CD4-positive, alpha-beta T cell treated with Interleukin-6 for 4 hours (primary cell): Measurements from ENCODE around the gene FYN.
A peak's percentile ranks its signal among the peaks of the same experiment; 100 is the strongest.

Experiments used
- DNase-seq: peaks from one replicate; pipeline ENCODE4 v3.0.0-alpha.2; 2020; ENCODE audit warnings: mixed read lengths

FYN gene

GRCh38 chr6:111766201-111766857, 106.9 kb downstream of the FYN start:
- no peak for DNase-seq

- DNase-seq: no peak
These were observed 107.5 kb downstream of the FYN start for GRCh38 chr6:111765763-111766162.

- peak; percentile 55 for DNase-seq
These were observed 108.7 kb downstream of the FYN start for GRCh38 chr6:111764238-111765175.

- no peak for DNase-seq
These were observed 109.9 kb downstream of the FYN start for GRCh38 chr6:111763381-111763780.

GRCh38 chr6:111761783-111762312, 111.4 kb downstream of the FYN start:
- DNase-seq: peak; percentile 30

- DNase-seq: no peak
These were observed 112.0 kb downstream of the FYN start for GRCh38 chr6:111761212-111761611.

- DNase-seq: peak; percentile 41
These were observed 113.1 kb downstream of the FYN start for GRCh38 chr6:111759836-111760785.

GRCh38 chr6:111759331-111759835, 113.9 kb downstream of the FYN start:
- DNase-seq: peak; percentile 34

- DNase-seq: peak; percentile 56
These were observed 114.5 kb downstream of the FYN start for GRCh38 chr6:111758608-111759329.

GRCh38 chr6:111757342-111757741, 115.9 kb downstream of the FYN start:
- DNase-seq: peak; percentile 27

- DNase-seq: no peak
These were observed 118.8 kb downstream of the FYN start for GRCh38 chr6:111754423-111754822.

GRCh38 chr6:111753573-111753972, 119.7 kb downstream of the FYN start:
- DNase-seq: no peak

- DNase-seq: no peak
These were observed 120.8 kb downstream of the FYN start for GRCh38 chr6:111752476-111752875.

GRCh38 chr6:111750753-111751673, 122.2 kb downstream of the FYN start:
- DNase-seq: peak; percentile 72

- no peak for DNase-seq
These were observed 123.1 kb downstream of the FYN start for GRCh38 chr6:111750153-111750552.

- DNase-seq: no peak
These were observed 125.0 kb downstream of the FYN start for GRCh38 chr6:111748231-111748647.

GRCh38 chr6:111747829-111748228, 125.4 kb downstream of the FYN start:
- no peak for DNase-seq

- no peak for DNase-seq
These were observed 125.9 kb downstream of the FYN start for GRCh38 chr6:111747396-111747795.

- DNase-seq: no peak
These were observed 126.3 kb downstream of the FYN start for GRCh38 chr6:111746983-111747382.

- no peak for DNase-seq
These were observed 127.6 kb downstream of the FYN start for GRCh38 chr6:111745636-111746035.

- no peak for DNase-seq
These were observed 128.1 kb downstream of the FYN start for GRCh38 chr6:111745186-111745585.
